PFSK-1 (cell line): ENCODE data around the gene MTF1.

Source experiments
- FOXP2 ChIP-seq: optimal IDR thresholded peaks from 2 replicates; pipeline ENCODE3; 2011; ENCODE audit warnings: borderline replicate concordance, control low read depth, inconsistent platforms; ENCODE audit not compliant: insufficient read depth; ENCODE audit errors: extremely low read length, extremely low read depth
- POLR2AphosphoS5 ChIP-seq: IDR thresholded peaks from 2 replicates; pipeline ENCODE4 v1.6.1; 2012; ENCODE audit warnings: low read depth, mild to moderate bottlenecking, control low read depth, low read length, moderate library complexity

- TF ChIP-seq POLR2AphosphoS5 (no peak), FOXP2 (no peak)
Observed at GRCh38 chr1:37854406-37854805, 5.0 kb downstream of the MTF1 start.
